Type B pancreatic cell (in vitro differentiated cells): ENCODE results near the gene ACTR6. TPM values are rescaled to one million over a fixed set of nuclear protein-coding genes. Genes with fewer than 3 reads are reported as not detected.
A peak's percentile ranks its signal among the peaks of the same experiment; 100 is the strongest.

Experiments used
- DNase-seq: peaks from one replicate; pipeline ENCODE4 v3.0.0; 2021; ENCODE audit warnings: mixed read lengths; ENCODE audit not compliant: unreplicated experiment; ENCODE audit errors: extremely low spot score
- H3K27ac Mint-ChIP-seq: 2 replicates; pipeline ENCODE4 v1.8.0; 2021; ENCODE audit warnings: mild to moderate bottlenecking, mixed read lengths
- H3K27me3 Mint-ChIP-seq: 2 replicates; pipeline ENCODE4 v1.8.0; 2021; ENCODE audit warnings: mixed read lengths
- H3K36me3 Mint-ChIP-seq: 2 replicates; pipeline ENCODE4 v1.8.0; 2021; ENCODE audit warnings: mixed read lengths
- H3K4me1 Mint-ChIP-seq: one replicate; pipeline ENCODE4 v1.8.0; 2021; ENCODE audit warnings: mixed read lengths; ENCODE audit not compliant: unreplicated experiment
- H3K4me3 Mint-ChIP-seq: 2 replicates; pipeline ENCODE4 v1.8.0; 2021; ENCODE audit warnings: mild to moderate bottlenecking, mixed read lengths
- H3K9me3 Mint-ChIP-seq: 2 replicates; pipeline ENCODE4 v1.8.0; 2021; ENCODE audit warnings: mixed read lengths
- total RNA-seq: library from RNA; stranded (reverse); gene quantifications from 2 replicates; pipeline ENCODE4 v1.2.1, GENCODE V29; 2021; ENCODE audit warnings: low replicate concordance
- TF ChIP-seq, protein P1 (sequence below): fragments of 200-600 bp; sonication (generic); conservative IDR thresholded peaks from 2 replicates; pipeline ENCODE4 v1.5.0; 2021; ENCODE audit warnings: antibody characterized with exemption, mild to moderate bottlenecking

ACTR6 gene
- total RNA-seq, 1 donor from 2014 or later, result 32.9 TPM

DNA sequence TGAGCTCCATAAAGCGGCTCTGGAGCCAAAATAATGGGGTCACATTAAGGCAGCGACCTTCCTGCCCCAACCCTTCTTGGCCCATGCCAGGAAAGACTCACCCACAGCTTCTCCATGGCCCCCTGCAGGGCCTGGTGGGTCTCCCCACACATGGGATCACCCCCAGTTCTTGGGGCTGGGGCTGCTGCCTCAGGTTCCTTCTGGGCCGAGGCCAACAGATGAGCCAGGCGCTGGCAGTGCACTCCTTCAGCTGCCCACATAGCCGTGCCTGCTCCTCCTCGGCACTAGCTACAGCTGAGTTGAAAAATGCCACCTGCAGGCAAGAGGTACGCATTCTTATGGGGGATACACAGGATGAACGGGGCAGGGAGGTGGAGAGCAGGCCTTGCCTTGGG, 43.2 kb upstream of the ACTR6 start:
- Mint-ChIP-seq H3K4me1 (no peaks in the 10 kb centered on the region), H3K9me3 (no peaks in the 10 kb centered on the region), H3K36me3 (no peaks in the 10 kb centered on the region), H3K27me3 (no peaks in the 10 kb centered on the region), H3K4me3 (no peak overlapping the region), H3K27ac (no peak overlapping the region)
- TF ChIP-seq, protein P1, sequence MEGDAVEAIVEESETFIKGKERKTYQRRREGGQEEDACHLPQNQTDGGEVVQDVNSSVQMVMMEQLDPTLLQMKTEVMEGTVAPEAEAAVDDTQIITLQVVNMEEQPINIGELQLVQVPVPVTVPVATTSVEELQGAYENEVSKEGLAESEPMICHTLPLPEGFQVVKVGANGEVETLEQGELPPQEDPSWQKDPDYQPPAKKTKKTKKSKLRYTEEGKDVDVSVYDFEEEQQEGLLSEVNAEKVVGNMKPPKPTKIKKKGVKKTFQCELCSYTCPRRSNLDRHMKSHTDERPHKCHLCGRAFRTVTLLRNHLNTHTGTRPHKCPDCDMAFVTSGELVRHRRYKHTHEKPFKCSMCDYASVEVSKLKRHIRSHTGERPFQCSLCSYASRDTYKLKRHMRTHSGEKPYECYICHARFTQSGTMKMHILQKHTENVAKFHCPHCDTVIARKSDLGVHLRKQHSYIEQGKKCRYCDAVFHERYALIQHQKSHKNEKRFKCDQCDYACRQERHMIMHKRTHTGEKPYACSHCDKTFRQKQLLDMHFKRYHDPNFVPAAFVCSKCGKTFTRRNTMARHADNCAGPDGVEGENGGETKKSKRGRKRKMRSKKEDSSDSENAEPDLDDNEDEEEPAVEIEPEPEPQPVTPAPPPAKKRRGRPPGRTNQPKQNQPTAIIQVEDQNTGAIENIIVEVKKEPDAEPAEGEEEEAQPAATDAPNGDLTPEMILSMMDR, result no peak
- no peak for DNase-seq

DNA sequence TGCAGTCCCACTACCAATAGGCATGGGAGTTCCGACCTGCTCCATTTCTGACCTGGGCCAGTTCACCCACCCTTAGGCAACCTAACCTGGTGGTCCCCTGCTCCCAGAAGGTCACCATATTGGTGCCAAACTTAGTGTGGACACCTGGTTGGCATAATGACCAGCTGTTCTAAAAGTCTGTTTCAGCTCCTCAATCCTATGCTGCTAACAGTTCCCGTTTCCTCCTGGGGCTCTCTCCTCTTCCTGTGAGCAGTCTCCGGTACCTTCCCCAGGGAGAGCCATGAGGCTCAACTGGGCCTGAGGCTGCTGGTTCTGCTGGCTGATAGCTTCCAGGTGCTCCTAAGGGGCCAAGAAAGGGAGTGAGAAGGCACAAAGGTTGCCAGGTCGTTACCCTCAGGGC, 42.1 kb upstream of the ACTR6 start:
- TF ChIP-seq, protein P1, result no peak

GRCh38 chr12:100159391-100160104, 41.1 kb upstream of the ACTR6 start:
- Mint-ChIP-seq H3K27ac (no peak overlapping the region), H3K36me3 (no peaks in the 10 kb centered on the region), H3K4me3 (no peak overlapping the region), H3K4me1 (peaks cover 15% of the 10 kb centered on the region), H3K27me3 (no peaks in the 10 kb centered on the region), H3K9me3 (peaks cover 4% of the 10 kb centered on the region)
- DNase-seq, result no peak
- TF ChIP-seq, protein P1, result no peak

More for the DNA sequence above, 42.1 kb upstream of the ACTR6 start:
- Mint-ChIP-seq H3K27ac (no peak overlapping the region), H3K27me3 (no peaks in the 10 kb centered on the region), H3K9me3 (peaks cover 4% of the 10 kb centered on the region), H3K4me3 (no peak overlapping the region), H3K36me3 (no peaks in the 10 kb centered on the region), H3K4me1 (peaks cover 6% of the 10 kb centered on the region)
- DNase-seq, result no peak

- Mint-ChIP-seq H3K36me3 (no peaks in the 10 kb centered on the region), H3K4me3 (peak overlapping the region; percentile 86), H3K27me3 (no peaks in the 10 kb centered on the region), H3K9me3 (peaks cover 4% of the 10 kb centered on the region), H3K4me1 (peaks cover 15% of the 10 kb centered on the region), H3K27ac (peak overlapping the region; percentile 91)
- TF ChIP-seq, protein P1, result peak; percentile 45
- DNase-seq, result peak; percentile 77
These were observed 37.0 kb upstream of the ACTR6 start for GRCh38 chr12:100163416-100164152.

GRCh38 chr12:100164153-100164704, 36.4 kb upstream of the ACTR6 start:
- Mint-ChIP-seq H3K9me3 (peaks cover 4% of the 10 kb centered on the region), H3K27ac (peak overlapping the region; percentile 91), H3K27me3 (no peaks in the 10 kb centered on the region), H3K4me1 (peaks cover 15% of the 10 kb centered on the region), H3K36me3 (no peaks in the 10 kb centered on the region), H3K4me3 (peak overlapping the region; percentile 86)
- DNase-seq, result no peak
- TF ChIP-seq, protein P1, result no peak
